ENCODE data around the gene VPS39. TPM values are rescaled to one million over a fixed set of nuclear protein-coding genes. Genes with fewer than 3 reads are reported as not detected.

Gene VPS39
- total RNA-seq, 1 donor from 2014 or later, result 43.3 TPM

DNA sequence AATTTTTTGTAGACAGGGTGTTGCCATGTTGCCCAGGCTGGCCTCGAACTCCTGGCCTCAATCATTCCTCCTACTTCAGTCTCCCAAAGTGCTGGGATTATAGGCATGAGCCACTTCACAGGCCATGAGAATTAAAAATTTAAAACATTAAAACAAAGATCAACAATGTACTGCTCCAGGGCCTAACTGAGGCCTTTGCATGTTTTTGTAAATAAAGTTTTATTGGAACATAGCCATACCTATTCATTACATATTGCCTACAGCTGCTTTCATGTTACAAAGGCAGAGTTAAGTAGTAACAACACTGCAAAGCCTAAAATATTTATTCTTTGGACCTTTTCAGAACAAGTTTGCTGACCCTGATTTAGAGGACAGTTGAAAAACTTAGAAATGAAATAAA lies 9.6 kb downstream of the VPS39 start:
- Histone ChIP-seq H3K4me3 (ENCODE audit: low read depth, low read length) (no peak overlapping the region), H3K27me3 (ENCODE audit: control insufficient read depth, insufficient read depth, low read length) (no peaks in the 10 kb centered on the region), H3K36me3 (ENCODE audit: control insufficient read depth, insufficient read depth, low read length) (no peaks in the 10 kb centered on the region)
- no peak for TF ChIP-seq CTCF (IDR thresholded peaks at IDR 0.05; ENCODE audit: insufficient read depth, low read length, poor library complexity, severe bottlenecking)
- DNase-seq (ENCODE audit: low read depth), result no peak

- TF ChIP-seq CTCF (IDR thresholded peaks at IDR 0.05; ENCODE audit: insufficient read depth, low read length, poor library complexity, severe bottlenecking), result no peak
- Histone ChIP-seq H3K36me3 (ENCODE audit: control insufficient read depth, insufficient read depth, low read length) (no peaks in the 10 kb centered on the region), H3K27me3 (ENCODE audit: control insufficient read depth, insufficient read depth, low read length) (no peaks in the 10 kb centered on the region), H3K4me3 (ENCODE audit: low read depth, low read length) (no peak overlapping the region)
- no peak for DNase-seq (ENCODE audit: low read depth)
Measured at GRCh38 chr15:42194513-42194912, 13.6 kb downstream of the VPS39 start.

- TF ChIP-seq CTCF (IDR thresholded peaks at IDR 0.05; ENCODE audit: insufficient read depth, low read length, poor library complexity, severe bottlenecking), result no peak
- no peak for DNase-seq (ENCODE audit: low read depth)
- Histone ChIP-seq H3K27me3 (ENCODE audit: control insufficient read depth, insufficient read depth, low read length) (no peaks in the 10 kb centered on the region), H3K4me3 (ENCODE audit: low read depth, low read length) (no peak overlapping the region), H3K36me3 (ENCODE audit: control insufficient read depth, insufficient read depth, low read length) (no peaks in the 10 kb centered on the region)
Measured at GRCh38 chr15:42193383-42193782, 14.7 kb downstream of the VPS39 start.

DNA sequence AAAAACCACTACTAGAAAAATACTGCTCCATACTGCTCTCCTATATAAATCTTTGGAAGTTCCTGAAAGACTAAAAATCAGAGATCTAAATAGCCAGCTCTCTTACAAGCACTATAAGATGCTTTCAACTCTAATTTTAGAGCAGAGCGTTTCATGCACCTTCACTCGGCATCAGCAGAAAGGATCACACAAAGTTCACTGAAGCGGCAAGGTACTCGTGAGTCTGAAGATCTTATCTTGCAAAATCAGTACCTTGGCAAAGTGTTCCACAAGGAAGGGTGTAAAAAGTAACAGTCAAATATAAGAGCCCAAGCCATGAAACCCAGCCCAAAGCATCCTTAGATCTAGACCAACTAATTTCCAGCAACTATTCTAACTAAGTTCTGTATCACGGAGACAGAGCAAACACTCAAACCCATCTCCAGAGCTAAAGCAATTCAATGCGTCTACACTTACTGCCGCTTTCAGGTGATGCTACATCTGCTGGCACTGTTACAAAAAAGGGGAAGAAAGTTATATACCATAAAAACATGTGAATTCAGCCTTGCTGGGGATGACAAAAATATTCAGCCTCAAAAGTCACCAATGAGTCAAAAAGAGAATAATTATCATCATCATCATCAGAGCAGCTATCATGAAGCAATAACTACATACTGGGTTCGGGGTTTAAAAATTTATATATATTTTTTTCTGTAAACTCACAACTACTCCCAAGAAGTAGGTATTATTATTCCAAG lies 16.3 kb downstream of the VPS39 start:
- no peak overlapping the region for H3K4me3 ChIP-seq (ENCODE audit: low read depth, low read length)
- H3K36me3 ChIP-seq (ENCODE audit: control insufficient read depth, insufficient read depth, low read length), result peaks cover 1% of the 10 kb centered on the region
- DNase-seq (ENCODE audit: low read depth), result no peak
- no peaks in the 10 kb centered on the region for H3K27me3 ChIP-seq (ENCODE audit: control insufficient read depth, insufficient read depth, low read length)
- no peak for TF ChIP-seq CTCF (IDR thresholded peaks at IDR 0.05; ENCODE audit: insufficient read depth, low read length, poor library complexity, severe bottlenecking)

DNA sequence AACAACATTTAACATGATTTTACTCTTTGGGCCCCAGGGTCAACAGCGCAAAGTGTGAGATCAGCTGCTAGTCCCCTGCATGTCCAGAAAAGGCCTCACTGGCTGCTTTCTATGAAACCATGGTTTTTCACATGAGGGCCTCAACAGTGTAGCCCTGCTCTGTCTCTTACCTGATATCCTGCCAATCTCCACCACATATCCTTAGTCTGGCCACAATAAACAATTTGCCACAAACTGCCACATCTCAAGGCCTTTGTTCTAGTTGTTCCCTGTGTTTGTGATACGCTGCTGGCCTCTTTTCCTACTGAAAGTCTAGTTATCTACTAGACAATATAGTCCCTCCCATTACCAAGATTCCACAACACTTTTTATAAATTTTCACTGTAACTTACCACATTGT lies 17.7 kb downstream of the VPS39 start:
- TF ChIP-seq CTCF (IDR thresholded peaks at IDR 0.05; ENCODE audit: insufficient read depth, low read length, poor library complexity, severe bottlenecking), result no peak
- H3K36me3 ChIP-seq (ENCODE audit: control insufficient read depth, insufficient read depth, low read length), result peaks cover 1% of the 10 kb centered on the region
- H3K27me3 ChIP-seq (ENCODE audit: control insufficient read depth, insufficient read depth, low read length), result no peaks in the 10 kb centered on the region
- H3K4me3 ChIP-seq (ENCODE audit: low read depth, low read length), result no peak overlapping the region
- DNase-seq (ENCODE audit: low read depth), result no peak

DNA sequence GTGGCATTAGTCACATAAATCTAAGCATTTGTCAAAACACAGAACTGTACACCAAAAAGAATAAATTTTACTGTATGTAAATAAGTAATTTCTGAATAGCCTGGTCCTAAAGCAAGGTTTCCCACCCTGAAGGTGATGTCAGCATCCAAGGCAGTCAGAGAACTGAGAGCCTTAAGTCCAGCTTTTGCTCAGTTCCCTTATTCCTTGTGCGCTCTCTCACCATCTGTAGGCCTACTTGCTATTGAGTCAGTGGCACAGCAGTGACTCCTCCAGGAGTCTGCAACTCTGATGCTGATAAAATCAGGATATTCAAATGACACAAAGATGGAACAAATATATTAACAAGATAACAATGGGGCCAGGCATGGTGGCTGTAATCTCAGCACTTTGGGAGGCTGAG lies 22.3 kb downstream of the VPS39 start:
- TF ChIP-seq CTCF (IDR thresholded peaks at IDR 0.05; ENCODE audit: insufficient read depth, low read length, poor library complexity, severe bottlenecking), result no peak
- Histone ChIP-seq H3K36me3 (ENCODE audit: control insufficient read depth, insufficient read depth, low read length) (peaks cover 3% of the 10 kb centered on the region), H3K4me3 (ENCODE audit: low read depth, low read length) (no peak overlapping the region), H3K27me3 (ENCODE audit: control insufficient read depth, insufficient read depth, low read length) (no peaks in the 10 kb centered on the region)
- DNase-seq (ENCODE audit: low read depth), result no peak
